Cardiac muscle cell (in vitro differentiated cells and primary cell): ENCODE measurements around the gene PRMT5. TPM values are rescaled to one million over a fixed set of nuclear protein-coding genes. Genes with fewer than 3 reads are reported as not detected.
A peak's percentile ranks its signal among the peaks of the same experiment; 100 is the strongest.

Experiments used
- DNase-seq, 2 donors: peaks; one replicate each; pipeline versions ENCODE4 v3.0.0 to v3.0.0-alpha.2; 2010 to 2017; ENCODE audit warnings: low read depth in 1 of 2, low spot score in 1 of 2
- H3K27ac ChIP-seq: fragments of 200-600 bp; sonication (generic); 2 replicates; pipeline ENCODE4 v1.5.1; 2016
- H3K27me3 ChIP-seq: fragments of 200-600 bp; sonication (generic); 2 replicates; pipeline ENCODE4 v1.6.0; 2016; ENCODE audit warnings: control low read depth
- H3K36me3 ChIP-seq: fragments of 200-600 bp; sonication (generic); 2 replicates; pipeline ENCODE4 v1.5.1; 2016; ENCODE audit warnings: control low read depth
- H3K4me1 ChIP-seq: fragments of 200-600 bp; sonication (generic); 2 replicates; pipeline ENCODE4 v1.8.1; 2017; ENCODE audit warnings: low read depth, mild to moderate bottlenecking, mixed run types
- H3K4me3 ChIP-seq: fragments of 200-600 bp; sonication (generic); 2 replicates; pipeline ENCODE4 v1.5.1; 2016; ENCODE audit warnings: mild to moderate bottlenecking
- H3K9me3 ChIP-seq: fragments of 200-600 bp; sonication (generic); 2 replicates; pipeline ENCODE4 v1.5.1; 2017; ENCODE audit warnings: low read depth, mild to moderate bottlenecking, control low read depth
- polyA plus RNA-seq: library from polyadenylated mRNA; unstranded; fragments of >200 nt; fragmentation: Nextera tagmentation; extraction: Ambion mirVana; gene quantifications from 2 replicates; pipeline ENCODE4 v1.2.1, GENCODE V29; 2016
- total RNA-seq: library from RNA; depleted of rRNA; stranded (reverse); fragments of >200 nt; gene quantifications from 2 replicates; pipeline ENCODE4 v1.2.3, GENCODE V29; 2016
- TF ChIP-seq, protein P1 (sequence below): IDR thresholded peaks from 2 replicates; pipeline ENCODE4 v1.5.1; 2012; ENCODE audit warnings: low read depth, mild to moderate bottlenecking, low read length

PRMT5 gene
- total and polyA plus RNA-seq, 2 experiments from 2014 or later: 62.7 to 131 TPM

DNA sequence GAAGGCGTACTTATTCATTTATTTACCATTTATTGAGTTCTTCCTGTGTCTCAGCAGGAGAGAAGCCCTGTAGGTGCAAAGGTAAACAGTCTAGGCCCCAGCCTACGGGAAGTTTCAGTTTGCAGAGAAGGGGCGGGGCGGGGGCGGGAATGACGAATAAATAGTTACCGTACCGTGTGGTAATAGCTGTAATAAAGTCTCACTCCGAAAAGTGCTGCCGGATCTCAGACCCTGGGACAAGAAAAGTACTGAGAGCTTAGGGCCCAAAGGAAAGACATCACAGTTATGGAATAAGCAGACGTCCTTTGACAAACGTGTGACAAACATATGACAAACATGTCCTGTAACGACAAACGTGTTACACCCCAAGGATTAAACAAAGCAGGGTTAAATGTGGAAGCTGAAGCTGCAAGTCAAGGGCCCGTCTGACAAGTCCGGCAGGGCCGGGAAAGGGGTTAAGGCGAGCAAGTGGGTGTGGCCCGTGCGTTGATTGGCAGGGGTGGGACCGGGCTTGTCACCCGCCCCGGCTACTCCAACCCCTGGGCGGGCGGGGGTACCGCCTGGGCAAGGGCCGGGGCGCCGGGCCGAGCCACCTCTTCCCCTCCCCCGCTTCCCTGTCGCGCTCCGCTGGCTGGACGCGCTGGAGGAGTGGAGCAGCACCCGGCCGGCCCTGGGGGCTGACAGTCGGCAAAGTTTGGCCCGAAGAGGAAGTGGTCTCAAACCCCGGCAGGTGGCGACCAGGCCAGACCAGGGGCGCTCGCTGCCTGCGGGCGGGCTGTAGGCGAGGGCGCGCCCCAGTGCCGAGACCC, 57.7 kb downstream of the PRMT5 start, which contains the start of gene LRP10:
Gene LRP10 (plus strand): TSS at position 517 of the 809 bp plus-strand sequence. CDS start 564 bp downstream, outside the sequence.
- H3K27me3 ChIP-seq: no peaks in the 10 kb centered on the region
- H3K27ac ChIP-seq: peak within 1 kb of the TSS; percentile 90
- peaks cover 17% of the 10 kb centered on the region for H3K36me3 ChIP-seq
- H3K9me3 ChIP-seq: no peaks in the 10 kb centered on the region
- peak; percentile 90 to 97 for DNase-seq
- TF ChIP-seq, protein P1, sequence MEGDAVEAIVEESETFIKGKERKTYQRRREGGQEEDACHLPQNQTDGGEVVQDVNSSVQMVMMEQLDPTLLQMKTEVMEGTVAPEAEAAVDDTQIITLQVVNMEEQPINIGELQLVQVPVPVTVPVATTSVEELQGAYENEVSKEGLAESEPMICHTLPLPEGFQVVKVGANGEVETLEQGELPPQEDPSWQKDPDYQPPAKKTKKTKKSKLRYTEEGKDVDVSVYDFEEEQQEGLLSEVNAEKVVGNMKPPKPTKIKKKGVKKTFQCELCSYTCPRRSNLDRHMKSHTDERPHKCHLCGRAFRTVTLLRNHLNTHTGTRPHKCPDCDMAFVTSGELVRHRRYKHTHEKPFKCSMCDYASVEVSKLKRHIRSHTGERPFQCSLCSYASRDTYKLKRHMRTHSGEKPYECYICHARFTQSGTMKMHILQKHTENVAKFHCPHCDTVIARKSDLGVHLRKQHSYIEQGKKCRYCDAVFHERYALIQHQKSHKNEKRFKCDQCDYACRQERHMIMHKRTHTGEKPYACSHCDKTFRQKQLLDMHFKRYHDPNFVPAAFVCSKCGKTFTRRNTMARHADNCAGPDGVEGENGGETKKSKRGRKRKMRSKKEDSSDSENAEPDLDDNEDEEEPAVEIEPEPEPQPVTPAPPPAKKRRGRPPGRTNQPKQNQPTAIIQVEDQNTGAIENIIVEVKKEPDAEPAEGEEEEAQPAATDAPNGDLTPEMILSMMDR: no peak
- H3K4me1 ChIP-seq: peaks cover 6% of the 10 kb centered on the region
- peak within 1 kb of the TSS; percentile 61 for H3K4me3 ChIP-seq

DNA sequence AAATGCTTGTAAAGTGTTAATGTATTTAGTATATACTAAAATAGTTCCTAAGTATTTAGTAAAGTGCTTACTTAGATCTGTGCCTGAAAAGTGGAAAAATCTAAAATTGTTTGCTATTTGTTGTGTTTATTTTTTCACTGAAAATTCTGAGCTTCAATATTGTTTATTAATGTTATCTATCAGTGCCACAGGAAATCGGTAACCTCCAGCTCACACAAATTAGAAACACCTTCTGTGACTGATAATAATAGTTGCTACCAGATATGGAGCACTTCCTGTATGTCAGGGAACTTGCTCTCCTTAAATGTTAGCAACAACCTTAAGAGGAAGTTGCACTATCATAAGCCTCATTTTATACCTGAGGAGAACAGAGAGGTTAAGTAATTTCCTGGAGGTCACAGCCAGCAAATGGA, 58.4 kb downstream of the PRMT5 start:
- no peak for DNase-seq
- Histone ChIP-seq H3K4me3 (peak overlapping the region; percentile 61), H3K27me3 (no peaks in the 10 kb centered on the region), H3K4me1 (peaks cover 6% of the 10 kb centered on the region), H3K36me3 (peaks cover 15% of the 10 kb centered on the region), H3K27ac (peak overlapping the region; percentile 90), H3K9me3 (no peaks in the 10 kb centered on the region)
- TF ChIP-seq, protein P1: no peak

Other genes starting within 250 kb of the PRMT5 start
- gene OXA1L, start 162.7 kb downstream of the PRMT5 start, total RNA-seq: 137 and 160 TPM in 2 replicates
- gene OXA1L, start 162.7 kb downstream of the PRMT5 start, polyA plus RNA-seq: 53.4 and 71.5 TPM in 2 replicates
- 1.3 and 2.3 TPM in 2 replicates for gene SLC7A7, start 113.9 kb downstream of the PRMT5 start, total RNA-seq
- gene SLC7A7, start 113.9 kb downstream of the PRMT5 start, polyA plus RNA-seq: 1.4 and 1.9 TPM in 2 replicates
- 58.0 and 97.9 TPM in 2 replicates for gene MRPL52, start 99.5 kb downstream of the PRMT5 start, total RNA-seq
- 246 and 259 TPM in 2 replicates for gene MRPL52, start 99.5 kb downstream of the PRMT5 start, polyA plus RNA-seq
- 24.6 and 48.1 TPM in 2 replicates for gene MMP14, start 92.8 kb downstream of the PRMT5 start, total RNA-seq
- gene MMP14, start 92.8 kb downstream of the PRMT5 start, polyA plus RNA-seq: 1.8 and 6.3 TPM in 2 replicates
- gene LRP10, start 57.6 kb downstream of the PRMT5 start, total RNA-seq: 40.8 and 47.1 TPM in 2 replicates
- 58.6 and 62.7 TPM in 2 replicates for gene LRP10, start 57.6 kb downstream of the PRMT5 start, polyA plus RNA-seq
- 1.6 and 5.1 TPM in 2 replicates for gene REM2, start 46.2 kb downstream of the PRMT5 start, total RNA-seq
- gene REM2, start 46.2 kb downstream of the PRMT5 start, polyA plus RNA-seq: 2.7 and 7.1 TPM in 2 replicates
- 97.6 and 107 TPM in 2 replicates for gene RBM23, start 10.2 kb downstream of the PRMT5 start, total RNA-seq
- gene RBM23, start 10.2 kb downstream of the PRMT5 start, polyA plus RNA-seq: 93.4 and 94.7 TPM in 2 replicates
- gene HAUS4, start 27.7 kb upstream of the PRMT5 start, total RNA-seq: 60.7 and 84.5 TPM in 2 replicates
- 28.3 and 59.7 TPM in 2 replicates for gene HAUS4, start 27.7 kb upstream of the PRMT5 start, polyA plus RNA-seq
- gene AJUBA, start 53.2 kb upstream of the PRMT5 start, total RNA-seq: 33.8 and 39.3 TPM in 2 replicates
- gene AJUBA, start 53.2 kb upstream of the PRMT5 start, polyA plus RNA-seq: 18.9 and 19.9 TPM in 2 replicates
- gene C14orf93, start 80.8 kb upstream of the PRMT5 start, total RNA-seq: 7.9 and 26.3 TPM in 2 replicates
- 6.7 and 10.5 TPM in 2 replicates for gene C14orf93, start 80.8 kb upstream of the PRMT5 start, polyA plus RNA-seq
- 124 and 255 TPM in 2 replicates for gene PSMB5, start 105.5 kb upstream of the PRMT5 start, total RNA-seq
- 304 and 326 TPM in 2 replicates for gene PSMB5, start 105.5 kb upstream of the PRMT5 start, polyA plus RNA-seq
- 0.12 TPM in 1 of 2 replicates, not detected in the other for gene PSMB11, start 112.8 kb upstream of the PRMT5 start, total RNA-seq
- gene PSMB11, start 112.8 kb upstream of the PRMT5 start, polyA plus RNA-seq: not detected in 2 replicates
- gene CDH24, start 128.1 kb upstream of the PRMT5 start, total RNA-seq: 8.6 and 8.9 TPM in 2 replicates
- 4.4 and 13.4 TPM in 2 replicates for gene CDH24, start 128.1 kb upstream of the PRMT5 start, polyA plus RNA-seq
- gene ACIN1, start 165.8 kb upstream of the PRMT5 start, total RNA-seq: 95.1 and 151 TPM in 2 replicates
- gene ACIN1, start 165.8 kb upstream of the PRMT5 start, polyA plus RNA-seq: 41.0 and 45.5 TPM in 2 replicates
- gene C14orf119, start 166.1 kb upstream of the PRMT5 start, total RNA-seq: 22.2 and 57.0 TPM in 2 replicates
- gene C14orf119, start 166.1 kb upstream of the PRMT5 start, polyA plus RNA-seq: 105 and 120 TPM in 2 replicates
- 0.15 TPM in 1 of 2 replicates, not detected in the other for gene CIROP, start 175.6 kb upstream of the PRMT5 start, total RNA-seq
- not detected in 2 replicates for gene CIROP, start 175.6 kb upstream of the PRMT5 start, polyA plus RNA-seq
- gene CEBPE, start 189.9 kb upstream of the PRMT5 start, total RNA-seq: not detected in 2 replicates
- gene CEBPE, start 189.9 kb upstream of the PRMT5 start, polyA plus RNA-seq: not detected in 2 replicates